Activated gamma-delta T cell treated with Interleukin-2 at 50 U/mL for 16 hours (primary cell): Measurements from ENCODE around the gene GRIK3.

ENCODE experiments used
- DNase-seq: peaks from one replicate; pipeline ENCODE4 v3.0.0-alpha.2; 2020

Gene GRIK3

GRCh38 chr1:36871146-36871971 is 163.0 kb downstream of the GRIK3 start:
- no peak for DNase-seq

- no peak for DNase-seq
These were observed 164.5 kb downstream of the GRIK3 start for GRCh38 chr1:36869826-36870225.

DNA sequence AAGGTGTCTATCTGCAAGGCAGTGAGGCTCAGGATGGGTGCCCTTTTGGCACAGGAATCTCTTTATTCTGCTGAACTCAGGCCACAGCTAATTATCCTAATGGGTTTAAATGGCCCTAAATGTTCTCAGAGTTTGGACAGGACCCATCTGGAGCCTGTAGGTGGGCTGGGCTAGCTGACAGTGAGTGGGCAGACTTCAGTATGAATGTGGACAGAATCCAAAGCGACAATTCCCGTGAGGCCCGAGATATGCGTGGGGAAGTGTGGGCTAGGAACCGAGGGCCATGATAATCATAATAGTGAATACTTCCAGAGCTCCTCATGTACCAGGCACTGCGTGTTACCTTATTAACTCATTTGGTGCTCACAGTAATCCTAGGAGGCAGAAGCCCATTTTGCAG is 165.3 kb downstream of the GRIK3 start:
- DNase-seq, result no peak

GRCh38 chr1:36867575-36867974 is 166.7 kb downstream of the GRIK3 start:
- no peak for DNase-seq

DNA sequence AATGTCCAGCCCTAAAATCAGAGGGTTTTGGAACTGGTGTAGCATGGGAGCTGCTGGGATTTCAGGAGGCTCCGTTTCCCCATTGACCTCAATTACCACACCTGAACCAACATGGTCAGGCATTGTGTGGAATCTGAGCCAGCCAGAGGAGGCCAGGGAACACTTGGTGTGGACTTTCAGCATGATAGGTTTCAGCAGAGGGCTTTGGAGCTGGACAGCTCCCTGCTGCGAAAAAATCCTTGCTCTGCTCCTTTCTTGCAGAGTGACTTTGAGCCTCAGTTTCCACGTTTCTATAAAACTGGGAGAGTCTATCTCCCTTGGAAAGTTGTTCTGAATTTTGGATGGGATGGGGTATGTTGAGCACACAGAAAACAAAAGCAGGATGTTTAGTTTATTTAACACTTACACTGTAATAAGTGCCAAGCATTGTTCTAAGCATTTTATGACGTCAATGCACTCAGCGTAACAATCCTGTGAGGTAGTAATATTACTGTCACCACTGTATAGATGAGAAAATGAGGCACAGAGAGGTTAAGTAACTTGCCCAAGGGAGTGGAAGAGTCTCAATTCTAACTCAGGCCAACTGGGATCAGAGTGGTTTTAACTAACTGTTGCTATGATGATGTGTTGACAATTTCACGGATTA is 168.0 kb downstream of the GRIK3 start:
- no peak for DNase-seq

DNA sequence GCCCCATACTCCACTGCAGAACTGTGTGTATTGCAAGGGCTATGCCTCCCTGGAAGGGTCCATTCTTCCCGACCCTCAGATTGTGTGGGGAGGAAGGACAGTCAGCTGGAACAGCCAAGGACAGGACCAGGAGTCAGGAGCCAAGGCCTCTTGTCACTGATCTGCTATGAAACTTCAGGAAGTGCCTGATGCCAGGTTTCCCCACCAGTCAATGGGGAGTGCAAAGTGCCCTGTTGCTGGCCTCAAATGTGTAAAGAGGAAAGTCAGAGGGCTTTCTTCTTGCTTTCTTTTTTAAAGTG is 168.8 kb downstream of the GRIK3 start:
- DNase-seq, result no peak

DNA sequence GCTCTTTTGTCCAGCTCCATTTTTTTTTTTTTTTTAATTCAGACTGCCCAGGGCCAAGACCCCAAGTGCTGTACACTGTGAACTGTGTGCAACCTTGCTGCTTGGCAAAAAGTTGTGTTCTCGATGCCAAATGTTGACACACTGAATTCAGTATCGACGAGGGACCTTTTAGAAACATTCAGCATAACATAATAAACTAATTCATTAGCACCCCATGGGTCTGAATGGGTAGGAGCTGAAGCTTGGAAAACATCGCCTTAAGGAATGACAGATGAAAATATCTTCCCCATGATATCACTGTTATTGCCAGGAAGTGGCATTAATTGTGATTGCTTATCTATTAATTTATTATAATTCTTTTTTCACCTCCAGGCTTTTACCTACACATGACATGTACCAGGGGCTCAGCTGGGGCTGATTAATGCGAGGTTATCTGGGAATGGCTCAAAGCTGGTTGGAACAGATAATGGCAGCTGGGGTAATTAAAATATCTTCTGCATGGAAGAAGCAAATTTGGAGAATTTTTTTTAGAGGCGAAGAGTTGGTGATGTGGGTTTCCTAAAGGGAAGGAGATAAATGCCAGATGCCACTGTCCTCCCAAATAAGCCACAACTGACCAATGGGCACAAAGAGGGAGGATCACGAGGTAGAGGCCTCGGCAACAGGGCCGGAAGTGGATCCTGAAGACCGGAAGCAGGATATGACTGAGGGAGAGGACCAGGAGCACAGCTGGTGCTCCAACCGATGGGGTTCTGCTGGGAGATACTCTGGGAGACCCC is 169.3 kb downstream of the GRIK3 start:
- DNase-seq, result no peak

DNA sequence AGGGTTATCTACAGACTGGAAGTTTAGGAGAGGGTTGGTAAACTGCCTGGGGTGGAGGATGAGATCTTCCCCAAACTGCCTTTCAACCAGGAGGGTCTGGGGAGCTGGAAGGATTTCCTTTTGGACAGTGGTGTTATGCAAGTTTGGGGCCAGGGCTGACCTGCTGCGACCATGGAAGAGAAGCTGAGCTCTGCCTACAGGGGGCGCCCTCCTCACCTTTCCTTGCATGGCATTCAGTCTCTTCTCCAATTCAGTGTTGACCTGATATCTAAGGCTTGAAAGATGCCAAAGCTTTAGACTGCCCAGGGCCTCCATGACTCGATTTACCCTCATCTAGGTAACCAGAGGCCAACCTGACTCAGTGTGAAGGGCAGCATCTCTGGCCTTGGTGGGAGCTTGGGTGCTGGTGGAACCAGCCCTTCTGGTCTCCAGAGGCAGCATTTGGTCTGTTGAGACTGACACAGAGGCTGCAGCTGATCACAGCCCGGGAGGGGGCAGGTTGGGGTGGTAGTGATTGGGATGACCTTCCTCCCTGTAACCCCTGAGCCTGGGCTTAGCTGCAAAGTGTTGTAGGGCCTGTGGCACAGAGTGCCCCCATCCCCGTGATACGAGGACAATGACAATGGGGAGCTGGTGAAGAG is 170.0 kb downstream of the GRIK3 start:
- no peak for DNase-seq

- no peak for DNase-seq
These were observed 170.8 kb downstream of the GRIK3 start for GRCh38 chr1:36863500-36863899.

DNA sequence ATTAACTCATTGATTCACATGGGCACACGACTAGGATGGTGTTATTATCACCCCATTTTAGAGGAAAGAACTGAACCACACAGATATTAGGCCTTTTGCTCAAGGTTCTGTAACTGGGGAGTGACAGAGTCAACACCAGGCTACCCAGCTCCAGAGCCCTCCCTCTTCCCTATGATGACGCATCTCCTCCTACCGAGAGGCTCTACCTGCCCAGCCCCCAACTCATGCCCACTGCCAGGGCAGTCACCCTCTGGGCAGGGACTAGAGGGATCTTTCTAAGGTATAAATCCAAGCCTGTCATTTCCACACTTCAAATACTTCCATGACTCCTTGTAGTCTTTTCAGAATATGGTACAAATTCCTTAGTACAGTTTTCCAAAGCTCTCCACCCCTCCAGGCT is 171.3 kb downstream of the GRIK3 start:
- no peak for DNase-seq

- DNase-seq, result no peak
These were observed 172.9 kb downstream of the GRIK3 start for GRCh38 chr1:36861375-36861774.

DNA sequence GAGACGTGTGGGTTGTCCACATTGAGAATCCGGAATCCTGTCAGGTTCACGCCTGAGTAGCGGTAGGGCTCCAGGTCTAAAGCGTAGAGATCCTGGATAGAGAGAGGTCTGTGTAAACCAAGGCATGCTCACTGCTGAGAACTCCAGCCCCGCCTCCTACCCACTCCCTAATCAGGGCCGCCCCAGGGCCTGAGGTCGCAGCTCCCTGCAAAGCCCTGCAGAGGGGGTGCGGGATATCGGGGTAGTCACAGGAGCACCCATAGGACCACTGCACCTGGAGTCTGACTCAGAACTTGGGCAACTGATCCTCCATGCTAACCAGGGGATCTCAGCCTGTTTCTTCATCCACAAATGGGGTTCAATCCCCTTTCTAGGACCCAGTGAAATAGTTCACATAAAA is 174.4 kb downstream of the GRIK3 start:
- DNase-seq, result no peak

DNA sequence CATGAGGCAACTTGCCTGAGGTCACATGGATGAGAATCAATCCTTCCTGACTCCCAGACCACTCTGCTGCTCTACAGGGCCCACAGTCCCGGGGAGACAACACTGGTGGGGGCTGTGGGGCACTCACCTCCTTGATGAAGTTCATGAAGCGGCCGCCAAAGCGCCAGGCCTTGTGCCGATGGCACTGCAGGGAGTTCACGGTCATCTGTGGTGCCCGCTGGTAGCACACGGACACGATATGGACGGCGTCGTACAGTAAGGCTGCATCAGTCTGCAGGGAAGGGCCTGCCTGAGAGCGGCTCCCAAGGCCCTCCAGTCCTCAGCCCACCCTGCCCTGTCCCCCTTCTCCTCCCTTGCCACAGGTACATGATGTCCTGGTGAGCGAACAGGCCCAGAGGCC is 175.3 kb downstream of the GRIK3 start:
- DNase-seq, result no peak

DNA sequence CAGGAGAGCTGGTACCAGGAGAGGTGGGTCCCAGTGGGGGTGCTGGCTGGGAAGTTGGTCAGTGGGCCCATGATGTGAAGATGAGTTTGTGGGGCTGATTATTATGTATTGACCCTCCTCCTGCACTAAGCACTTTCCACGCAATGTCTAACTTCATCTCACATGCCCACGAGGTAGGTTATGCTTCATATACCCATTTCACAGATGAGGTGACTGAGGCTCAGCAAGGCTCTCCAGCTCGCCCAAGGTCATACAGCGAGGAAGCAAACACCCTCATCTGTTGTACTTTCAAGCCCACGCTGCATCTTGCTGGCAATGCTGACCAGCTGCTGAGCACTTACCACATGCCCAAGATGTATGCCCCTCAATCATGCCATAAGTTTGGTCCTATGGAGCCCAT is 175.8 kb downstream of the GRIK3 start:
- DNase-seq, result no peak

DNA sequence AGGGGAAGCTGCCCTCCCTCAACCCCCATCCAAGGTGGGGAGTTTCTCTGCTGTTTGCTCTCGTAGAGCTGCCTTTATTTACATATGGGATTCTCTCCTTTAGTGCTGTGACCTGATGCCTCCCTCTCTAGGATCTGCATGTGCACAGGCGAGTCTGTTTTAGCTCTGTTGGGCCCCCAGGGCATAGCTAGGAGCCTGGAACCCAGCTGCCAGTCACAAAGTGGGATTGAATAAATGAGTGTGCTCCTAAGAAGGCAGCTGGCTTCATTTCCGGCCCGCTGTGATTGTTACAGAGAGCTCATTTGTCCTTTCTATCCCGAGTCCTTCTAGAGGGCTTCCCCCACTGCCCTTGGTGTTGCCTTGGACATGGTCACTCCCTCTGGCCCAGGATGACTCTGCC is 176.6 kb downstream of the GRIK3 start:
- no peak for DNase-seq

GRCh38 chr1:36855699-36856494 is 178.4 kb downstream of the GRIK3 start:
- no peak for DNase-seq

GRCh38 chr1:36853638-36854037 is 180.7 kb downstream of the GRIK3 start:
- DNase-seq, result no peak

GRCh38 chr1:36852586-36852985 is 181.7 kb downstream of the GRIK3 start:
- DNase-seq, result no peak

- no peak for DNase-seq
These were observed 182.7 kb downstream of the GRIK3 start for GRCh38 chr1:36851595-36851994.

GRCh38 chr1:36851087-36851486 is 183.2 kb downstream of the GRIK3 start:
- no peak for DNase-seq

GRCh38 chr1:36849956-36850355 is 184.4 kb downstream of the GRIK3 start:
- no peak for DNase-seq

- DNase-seq, result no peak
These were observed 186.6 kb downstream of the GRIK3 start for GRCh38 chr1:36847761-36848160.

DNA sequence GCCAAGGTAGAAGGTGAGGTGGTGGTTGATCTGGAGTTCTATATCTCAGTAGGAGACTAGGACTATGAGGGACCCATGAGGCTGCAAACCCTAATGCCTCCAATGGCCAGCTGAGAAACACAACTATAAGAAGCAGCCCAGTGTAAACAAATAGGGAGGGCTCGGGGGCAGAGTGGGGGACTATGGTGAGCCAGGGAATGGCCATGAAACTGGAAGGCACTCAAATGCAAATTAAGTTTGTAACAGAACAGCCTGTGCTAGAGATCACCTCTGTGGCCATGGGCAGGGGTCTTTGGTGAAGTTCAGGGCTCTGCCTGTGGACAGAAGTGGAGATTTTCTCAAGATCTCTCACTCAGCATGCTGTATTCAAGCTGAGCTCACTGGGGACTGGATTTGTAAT is 187.1 kb downstream of the GRIK3 start:
- DNase-seq, result no peak
